DMS 273 treated with DMSO at 0.1 percent for 48 hours (cell line): Measurements from ENCODE around the gene SNAI1.
"Not testable (repeated sequence)": the region's sequence is repeated elsewhere in the genome, so short reads cannot be mapped to it uniquely, and the experiment has no call there.

Experiments used
- DNase-seq: peaks from one replicate; lab custom pipeline; 2025; lab: John Stamatoyannopoulos, UW

SNAI1 gene

DNA sequence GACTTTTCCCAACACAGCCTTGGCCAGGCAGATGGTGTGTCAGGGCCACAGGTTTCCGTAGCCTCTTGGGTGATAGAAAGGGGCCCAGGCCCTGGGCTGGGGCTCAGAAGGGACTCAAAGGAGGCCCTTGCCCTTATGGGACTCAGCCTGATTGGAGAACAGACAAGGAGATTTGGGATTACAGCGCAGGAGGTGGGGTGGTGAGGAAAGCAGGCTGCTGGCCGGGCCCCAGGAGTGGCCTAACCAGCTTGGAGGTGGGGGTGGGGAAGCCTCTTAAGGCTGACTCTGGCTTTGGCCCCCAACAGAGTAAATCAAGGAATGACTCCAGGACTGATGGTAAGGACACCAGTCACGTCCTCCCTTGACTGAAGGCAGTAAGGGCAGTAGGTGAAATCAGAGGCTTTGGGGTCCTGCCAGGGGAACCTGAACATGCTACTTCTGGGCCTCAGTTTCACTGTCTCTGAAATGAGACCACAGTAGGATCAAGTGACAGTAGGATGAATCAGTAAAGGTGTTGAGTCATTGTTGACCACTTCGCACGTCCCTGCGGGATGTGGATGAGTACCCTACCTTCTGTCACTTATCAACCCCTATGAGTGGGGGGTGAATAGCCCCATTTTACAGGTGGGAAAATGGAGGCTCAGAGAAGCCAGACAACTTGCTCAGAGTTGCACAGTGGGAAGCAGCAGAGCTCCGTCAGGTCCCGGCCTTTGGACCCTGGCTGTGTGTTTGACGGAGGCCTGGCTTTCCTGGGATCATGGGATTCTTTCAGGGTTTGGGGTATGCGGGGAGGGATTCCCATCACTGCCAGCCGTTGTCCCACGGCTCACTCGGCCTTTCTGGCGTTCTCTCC is 4.5 kb downstream of the SNAI1 start:
- no peak for DNase-seq

DNA sequence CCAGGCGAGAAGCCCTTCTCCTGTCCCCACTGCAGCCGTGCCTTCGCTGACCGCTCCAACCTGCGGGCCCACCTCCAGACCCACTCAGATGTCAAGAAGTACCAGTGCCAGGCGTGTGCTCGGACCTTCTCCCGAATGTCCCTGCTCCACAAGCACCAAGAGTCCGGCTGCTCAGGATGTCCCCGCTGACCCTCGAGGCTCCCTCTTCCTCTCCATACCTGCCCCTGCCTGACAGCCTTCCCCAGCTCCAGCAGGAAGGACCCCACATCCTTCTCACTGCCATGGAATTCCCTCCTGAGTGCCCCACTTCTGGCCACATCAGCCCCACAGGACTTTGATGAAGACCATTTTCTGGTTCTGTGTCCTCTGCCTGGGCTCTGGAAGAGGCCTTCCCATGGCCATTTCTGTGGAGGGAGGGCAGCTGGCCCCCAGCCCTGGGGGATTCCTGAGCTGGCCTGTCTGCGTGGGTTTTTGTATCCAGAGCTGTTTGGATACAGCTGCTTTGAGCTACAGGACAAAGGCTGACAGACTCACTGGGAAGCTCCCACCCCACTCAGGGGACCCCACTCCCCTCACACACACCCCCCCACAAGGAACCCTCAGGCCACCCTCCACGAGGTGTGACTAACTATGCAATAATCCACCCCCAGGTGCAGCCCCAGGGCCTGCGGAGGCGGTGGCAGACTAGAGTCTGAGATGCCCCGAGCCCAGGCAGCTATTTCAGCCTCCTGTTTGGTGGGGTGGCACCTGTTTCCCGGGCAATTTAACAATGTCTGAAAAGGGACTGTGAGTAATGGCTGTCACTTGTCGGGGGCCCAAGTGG is 5.3 kb downstream of the SNAI1 start:
- DNase-seq = no peak

DNA sequence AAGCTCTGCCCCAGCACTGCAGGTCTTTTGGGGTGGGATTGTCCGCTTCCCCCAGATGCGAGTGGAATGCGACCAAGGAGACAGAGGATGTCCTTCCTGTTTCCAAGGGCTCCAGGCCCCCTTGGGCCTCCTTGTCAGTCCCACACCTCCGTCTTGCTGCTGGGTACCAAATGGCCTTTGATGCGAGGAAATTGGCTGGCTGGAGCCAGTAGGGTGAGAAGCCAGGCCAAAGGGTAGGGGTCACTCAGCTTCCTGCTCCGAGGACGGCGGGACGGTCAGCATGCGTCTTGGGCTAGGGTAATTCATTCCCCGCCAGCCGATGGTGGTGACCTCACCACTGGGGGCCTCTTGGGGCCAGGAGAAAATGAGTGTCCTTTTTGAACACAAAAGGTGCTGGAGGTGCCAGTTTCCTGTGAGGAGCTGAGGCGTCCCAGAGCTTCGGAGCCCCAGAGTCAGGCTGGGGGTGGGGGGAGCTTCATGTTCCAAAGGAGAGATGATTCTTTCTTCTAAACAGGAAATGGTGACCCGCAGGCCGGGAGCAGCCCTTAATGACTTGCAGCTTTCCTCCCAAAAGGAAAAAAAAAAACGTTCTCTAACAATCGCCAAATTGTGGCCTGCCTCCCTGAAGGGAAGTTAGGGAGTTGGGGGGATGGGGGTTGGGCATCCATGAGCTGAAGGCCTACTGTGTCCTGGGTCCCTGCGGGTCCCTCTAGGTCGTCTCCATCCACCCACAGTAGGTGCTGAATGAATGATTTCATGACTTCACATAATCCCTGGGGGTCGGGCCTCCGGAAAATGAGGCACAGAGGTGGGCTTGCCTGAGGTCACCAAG is 6.7 kb downstream of the SNAI1 start:
- no peak for DNase-seq

DNA sequence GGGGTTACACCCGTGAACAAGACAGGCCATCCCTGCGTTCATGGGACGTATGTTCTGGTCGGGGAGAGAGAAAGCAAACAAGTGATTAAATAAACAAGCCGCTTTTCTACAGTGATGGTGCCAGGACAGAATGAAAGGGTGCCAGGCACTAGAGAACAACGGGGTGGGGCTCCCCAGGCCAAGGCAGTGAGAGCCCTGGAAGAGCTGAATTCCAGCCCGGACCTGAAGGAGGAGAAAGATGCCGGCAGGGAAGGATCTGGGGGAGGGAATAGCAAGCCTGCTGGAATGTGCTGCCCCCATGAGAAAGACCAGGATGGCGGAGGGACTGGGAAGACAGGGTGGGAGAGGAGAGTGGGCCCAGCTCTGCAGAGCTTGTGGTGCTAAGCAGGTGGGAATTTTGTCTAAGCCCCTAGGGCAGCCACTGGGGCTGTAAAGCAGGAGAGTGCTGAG is 7.5 kb downstream of the SNAI1 start:
- DNase-seq = no peak

DNA sequence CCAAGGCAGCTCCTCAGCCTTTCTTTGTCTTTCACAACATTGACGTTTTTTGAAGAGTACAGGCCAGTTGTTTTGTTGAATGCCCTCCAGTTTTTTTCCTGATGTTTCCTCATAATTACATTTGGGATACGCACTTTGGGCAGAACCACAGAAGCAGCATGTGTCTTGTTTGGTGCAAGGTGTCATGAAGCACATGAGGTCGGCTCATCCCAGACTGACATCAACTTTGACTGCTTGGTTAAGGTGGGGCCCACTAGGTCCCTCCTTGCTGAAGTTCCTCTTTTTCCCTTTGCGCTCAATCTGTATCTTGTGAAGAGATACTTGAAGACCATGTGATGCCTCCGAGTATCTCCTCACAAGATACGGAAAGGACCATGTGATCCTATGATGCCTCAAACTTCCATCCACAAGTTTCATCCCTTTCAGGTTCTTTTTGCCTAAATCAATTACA is 10.5 kb downstream of the SNAI1 start:
- DNase-seq = no peak

DNA sequence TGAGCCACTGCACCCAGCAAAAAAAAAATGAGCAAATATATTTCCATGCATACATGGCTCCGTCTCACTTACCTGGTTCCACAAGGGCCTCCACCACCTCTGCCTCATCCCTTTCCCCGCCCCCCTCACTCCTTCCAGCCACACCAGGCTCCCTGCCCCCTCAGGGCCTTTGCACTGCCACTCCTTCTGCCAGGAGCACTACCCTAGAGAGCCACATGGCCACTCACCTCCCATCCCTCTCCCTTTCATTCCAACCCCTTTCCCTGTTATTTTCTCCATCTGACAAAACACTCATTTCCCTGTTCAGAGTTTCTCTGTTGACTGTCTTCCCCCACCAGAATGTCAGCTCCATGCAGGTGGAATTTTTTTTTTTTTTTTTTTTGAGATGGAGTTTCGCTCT is 12.8 kb downstream of the SNAI1 start:
- DNase-seq = no peak

DNA sequence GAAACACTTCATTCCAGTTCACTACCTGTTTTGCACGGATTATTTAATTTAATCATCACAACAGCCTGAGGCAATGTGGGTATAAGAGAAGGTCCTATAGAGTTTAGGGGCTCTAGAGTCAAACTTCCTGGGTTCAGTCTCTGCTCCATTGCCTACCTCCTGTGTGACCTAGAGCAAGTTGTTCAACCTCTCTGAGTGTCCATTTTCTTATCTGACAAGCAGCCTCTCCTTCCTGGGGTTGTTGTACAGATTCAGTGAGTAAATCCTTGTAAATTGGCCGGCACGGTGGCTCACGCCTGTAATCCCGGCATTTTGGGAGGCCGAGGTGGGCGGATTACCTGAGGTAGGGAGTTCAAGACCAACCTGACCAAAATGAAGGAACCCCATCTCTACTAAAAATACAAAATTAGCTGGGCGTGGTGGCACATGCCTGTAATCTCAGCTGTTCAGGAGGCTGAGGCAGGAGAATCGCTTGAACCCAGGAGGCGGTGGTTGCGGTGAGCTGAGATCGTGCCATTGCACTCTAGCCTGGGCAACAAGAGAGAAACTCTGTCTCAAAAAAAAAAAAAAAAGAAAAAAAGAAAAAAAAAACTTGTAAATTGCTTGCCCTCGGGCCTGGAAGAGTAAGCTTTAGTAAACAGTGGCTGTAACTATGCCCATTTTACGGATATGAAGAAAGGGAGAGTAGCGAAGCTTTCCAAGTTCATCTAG is 15.9 kb downstream of the SNAI1 start:
- not testable (repeated sequence) for DNase-seq

DNA sequence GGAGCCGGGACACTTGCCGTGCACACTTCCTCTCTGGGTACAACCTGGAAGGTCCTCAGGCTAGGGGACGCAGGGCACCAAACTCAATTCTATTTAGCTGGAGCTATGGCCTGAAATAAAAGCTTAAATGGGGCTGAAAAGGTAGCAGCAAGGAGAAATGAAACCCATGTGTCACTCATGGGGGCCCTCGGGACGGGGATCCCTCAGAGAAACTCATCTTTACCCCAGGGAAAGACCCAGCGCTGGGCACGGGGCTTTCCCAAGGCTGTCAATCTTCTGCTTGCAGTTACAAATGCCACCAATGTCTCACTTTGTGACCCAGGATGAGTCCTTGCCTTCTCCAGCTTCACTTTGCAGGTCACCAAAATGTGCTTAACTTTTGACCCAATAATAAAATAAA is 16.5 kb downstream of the SNAI1 start:
- DNase-seq = no peak

DNA sequence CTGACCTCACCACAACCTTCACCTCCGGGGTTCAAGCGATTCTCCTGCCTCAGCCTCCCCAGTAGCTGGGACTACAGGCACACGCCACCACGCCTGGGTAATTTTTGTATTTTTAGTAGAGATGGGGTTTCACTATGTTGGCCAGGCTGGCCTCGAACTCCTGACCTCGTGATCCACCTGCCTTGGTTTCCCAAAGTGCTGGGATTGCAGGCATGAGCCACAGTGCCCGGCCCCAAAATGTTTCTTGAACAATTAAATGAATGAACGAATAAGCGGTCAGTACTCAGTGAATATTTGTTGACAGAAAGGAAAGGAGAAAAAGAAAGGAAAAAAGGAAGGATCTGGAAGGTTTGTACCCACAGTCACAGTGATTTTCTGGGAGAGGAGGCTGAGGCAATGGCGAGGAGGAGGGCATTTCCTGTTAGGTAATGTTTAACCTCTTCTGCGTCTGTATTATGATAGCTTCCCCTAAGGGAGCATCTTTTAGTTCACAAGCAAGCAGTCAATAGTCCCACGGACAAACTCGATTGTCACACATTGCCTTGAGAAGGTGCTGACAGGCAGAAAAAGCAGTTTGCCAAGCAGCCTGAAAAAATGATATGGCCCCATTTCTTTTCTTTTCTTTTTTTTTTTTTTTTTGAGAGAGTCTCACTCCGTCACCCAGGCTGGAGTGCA is 17.9 kb downstream of the SNAI1 start:
- DNase-seq = not testable (repeated sequence)

DNA sequence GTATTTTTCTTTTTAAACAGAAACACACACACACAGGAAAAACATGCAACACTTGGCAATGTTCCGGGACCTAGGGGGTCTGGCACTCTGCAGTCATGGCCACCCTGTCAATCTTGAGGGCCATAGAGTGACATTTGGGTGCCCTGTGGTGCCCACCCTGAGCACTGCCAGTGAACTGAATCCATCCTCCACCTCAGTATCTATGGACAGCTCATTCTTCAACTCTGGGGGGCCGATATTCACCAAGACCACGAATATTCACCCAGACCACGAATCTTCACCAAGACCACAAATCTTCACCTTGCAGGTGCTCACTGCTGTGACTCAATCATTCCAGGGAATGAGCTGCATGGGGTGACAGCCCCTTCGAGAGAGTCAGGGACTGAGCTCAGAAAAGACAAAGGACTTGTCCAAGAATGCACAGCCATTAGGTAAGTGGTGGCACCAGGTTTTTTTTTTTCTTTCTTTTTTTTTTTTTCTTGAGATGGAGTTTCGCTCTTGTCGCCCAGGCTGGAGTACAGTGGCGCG is 19.1 kb downstream of the SNAI1 start:
- DNase-seq = no peak

DNA sequence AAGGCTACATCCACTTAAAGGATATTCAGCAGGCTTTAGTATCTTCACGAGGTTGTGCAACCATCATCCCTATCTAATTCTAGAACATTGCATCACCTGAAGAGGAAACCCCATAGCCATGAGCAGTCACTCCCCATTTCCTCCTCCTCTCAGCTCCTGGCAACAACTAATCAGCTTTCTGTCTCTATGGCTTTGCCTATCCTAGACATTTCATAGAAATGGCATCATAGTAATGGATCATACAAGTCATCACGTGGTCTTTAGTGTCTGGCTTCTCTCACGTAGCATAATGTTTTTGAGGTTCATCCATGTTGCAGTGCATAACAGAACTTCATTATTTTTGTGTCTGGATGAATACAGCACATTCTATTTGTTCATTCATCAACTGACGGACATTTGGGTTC is 20.5 kb downstream of the SNAI1 start:
- DNase-seq = no peak

DNA sequence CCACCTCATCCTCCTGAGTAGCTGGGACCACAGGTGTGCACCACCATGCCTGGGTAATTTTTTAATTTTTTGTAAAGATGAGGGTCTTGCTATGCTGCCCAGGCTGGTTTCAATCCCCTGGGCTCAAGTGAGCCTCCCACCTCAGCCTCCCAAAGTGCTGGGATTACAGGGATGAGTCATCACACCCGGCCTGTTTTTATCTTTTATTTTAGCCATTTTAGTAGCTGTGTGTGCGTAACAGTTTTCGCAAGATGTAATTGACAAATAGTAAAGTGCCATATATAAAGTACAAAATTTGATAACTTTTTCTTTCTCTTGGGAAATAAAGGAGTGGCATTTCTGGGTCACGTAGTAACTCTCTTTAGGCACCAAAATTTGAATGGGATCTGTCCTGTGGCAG is 21.4 kb downstream of the SNAI1 start:
- DNase-seq = no peak

DNA sequence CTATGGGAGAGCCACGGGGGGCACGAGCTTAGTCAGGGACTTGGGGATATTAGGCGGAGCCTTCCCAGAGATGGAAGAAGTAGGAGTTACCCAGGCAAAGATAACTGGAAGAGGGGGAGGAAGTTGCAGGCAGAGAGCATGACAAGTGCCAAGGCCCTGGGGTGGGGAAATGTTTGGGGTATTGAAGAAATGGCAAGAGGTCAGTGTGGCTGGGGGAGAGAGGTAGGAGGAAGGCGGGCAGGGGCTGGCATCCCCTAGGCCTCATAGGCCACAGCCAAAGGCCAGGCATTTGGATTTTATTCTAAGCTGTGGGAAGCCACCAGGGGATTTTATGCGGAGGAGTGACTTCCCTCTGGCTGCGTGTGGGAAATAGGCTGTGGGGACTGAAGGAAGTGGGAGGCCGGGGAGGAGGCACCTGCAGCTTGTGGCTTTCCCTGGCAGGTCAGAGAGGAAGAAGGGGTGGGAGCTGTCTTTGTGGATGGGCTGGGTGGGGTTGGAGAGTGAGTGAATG is 22.7 kb downstream of the SNAI1 start:
- no peak for DNase-seq

DNA sequence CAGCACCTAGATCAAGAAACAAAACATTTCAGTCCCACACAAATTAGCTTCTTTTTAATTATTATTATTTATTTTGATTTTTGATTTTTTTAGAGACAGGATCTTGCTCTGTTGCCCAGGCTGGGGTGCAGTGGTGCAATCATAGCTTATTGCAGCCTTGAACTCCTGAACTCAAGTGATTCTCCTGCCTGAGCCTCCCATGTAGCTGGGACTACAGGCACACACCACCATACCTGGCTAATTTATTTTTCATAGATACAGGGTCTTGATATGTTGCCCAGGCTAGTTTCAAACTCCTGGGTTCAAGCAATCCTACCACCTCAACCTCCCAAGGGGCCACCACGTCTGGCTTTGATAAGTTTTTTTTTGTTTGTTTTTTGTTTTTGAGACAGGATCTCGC is 24.6 kb downstream of the SNAI1 start:
- no peak for DNase-seq

DNA sequence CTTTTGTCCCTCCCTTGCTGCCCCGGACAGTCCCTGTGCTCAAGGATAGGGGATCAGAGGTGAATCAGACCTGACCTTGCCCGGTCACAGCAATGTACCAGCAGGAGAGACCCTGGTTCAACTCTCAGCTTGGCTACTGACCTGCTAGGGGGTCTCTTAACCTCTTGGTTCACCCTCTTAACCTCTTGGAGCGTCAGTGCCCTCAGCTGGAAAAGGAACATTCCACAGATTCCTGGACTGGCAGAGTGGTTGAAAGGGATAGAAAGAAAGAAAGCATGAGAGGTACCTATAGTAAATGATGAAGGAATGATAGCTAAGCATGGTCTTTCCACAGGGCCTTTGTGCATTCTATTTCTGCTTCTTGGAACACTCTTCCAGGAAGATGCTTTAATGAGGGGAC is 25.2 kb downstream of the SNAI1 start:
- no peak for DNase-seq

DNA sequence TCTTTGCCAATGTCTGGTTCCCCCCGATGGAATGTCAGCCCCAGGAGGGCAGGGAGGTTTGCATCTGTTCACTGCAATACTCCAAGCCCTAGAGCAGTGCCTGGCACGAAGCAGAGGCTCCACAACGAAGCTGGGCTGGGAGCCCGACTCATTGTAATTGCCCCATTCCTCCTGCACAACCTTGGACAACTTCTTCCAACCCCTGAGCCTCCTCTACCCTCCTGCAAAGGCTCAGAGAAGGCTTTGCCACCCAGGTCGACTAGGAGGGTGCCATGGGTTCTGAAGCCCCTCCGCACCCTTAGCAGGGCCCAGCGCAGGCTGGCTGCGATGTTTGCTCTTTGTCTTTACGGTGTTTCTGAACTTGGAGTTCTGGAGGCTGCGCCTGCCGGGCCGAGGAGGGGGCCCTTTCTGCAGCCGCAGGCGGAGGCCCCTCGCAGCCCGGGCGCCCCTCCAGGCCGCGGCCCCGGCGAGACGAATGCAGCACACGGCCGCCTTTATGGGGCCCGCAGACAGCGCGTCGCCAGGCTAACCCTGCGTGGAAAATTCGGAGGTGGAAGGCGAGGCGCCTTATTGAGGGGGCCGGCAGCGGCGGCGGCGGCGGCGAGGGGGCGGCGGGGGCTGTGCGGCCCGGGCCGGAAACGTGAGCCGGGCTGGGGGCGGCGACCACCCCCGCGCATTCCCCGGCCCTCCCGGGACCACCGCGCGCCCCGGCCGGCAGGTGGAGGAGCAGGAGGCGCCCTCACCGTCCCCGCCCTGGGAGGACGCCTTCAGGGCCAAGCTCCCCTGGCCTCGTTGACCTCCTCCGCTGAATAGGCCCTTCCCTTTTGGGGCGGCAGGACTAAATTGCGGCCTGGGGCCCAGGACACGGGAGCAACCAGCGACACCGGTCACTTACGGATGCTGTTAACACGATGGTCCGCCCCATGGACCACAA is 27.0 kb downstream of the SNAI1 start:
- DNase-seq = no peak

DNA sequence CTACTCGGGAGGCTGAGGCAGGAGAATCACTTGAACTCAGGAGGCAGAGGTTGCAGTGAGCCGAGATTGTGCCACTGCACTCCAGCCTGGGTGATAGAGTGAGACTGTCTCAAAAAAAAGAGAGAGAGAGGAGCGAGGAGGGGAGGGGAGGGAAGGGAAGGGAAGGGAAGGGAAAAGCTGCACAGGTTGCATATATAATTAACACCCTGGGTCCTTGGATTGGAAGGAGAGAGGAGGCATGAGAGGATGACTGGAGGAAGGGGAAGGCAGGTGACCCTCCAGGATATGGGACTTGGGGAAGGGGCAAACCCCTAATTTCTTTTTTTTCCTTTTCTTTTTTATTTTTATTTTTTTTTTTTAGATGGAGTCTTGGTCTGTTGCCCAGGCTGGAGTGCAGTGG is 28.8 kb downstream of the SNAI1 start:
- DNase-seq = not testable (repeated sequence)

DNA sequence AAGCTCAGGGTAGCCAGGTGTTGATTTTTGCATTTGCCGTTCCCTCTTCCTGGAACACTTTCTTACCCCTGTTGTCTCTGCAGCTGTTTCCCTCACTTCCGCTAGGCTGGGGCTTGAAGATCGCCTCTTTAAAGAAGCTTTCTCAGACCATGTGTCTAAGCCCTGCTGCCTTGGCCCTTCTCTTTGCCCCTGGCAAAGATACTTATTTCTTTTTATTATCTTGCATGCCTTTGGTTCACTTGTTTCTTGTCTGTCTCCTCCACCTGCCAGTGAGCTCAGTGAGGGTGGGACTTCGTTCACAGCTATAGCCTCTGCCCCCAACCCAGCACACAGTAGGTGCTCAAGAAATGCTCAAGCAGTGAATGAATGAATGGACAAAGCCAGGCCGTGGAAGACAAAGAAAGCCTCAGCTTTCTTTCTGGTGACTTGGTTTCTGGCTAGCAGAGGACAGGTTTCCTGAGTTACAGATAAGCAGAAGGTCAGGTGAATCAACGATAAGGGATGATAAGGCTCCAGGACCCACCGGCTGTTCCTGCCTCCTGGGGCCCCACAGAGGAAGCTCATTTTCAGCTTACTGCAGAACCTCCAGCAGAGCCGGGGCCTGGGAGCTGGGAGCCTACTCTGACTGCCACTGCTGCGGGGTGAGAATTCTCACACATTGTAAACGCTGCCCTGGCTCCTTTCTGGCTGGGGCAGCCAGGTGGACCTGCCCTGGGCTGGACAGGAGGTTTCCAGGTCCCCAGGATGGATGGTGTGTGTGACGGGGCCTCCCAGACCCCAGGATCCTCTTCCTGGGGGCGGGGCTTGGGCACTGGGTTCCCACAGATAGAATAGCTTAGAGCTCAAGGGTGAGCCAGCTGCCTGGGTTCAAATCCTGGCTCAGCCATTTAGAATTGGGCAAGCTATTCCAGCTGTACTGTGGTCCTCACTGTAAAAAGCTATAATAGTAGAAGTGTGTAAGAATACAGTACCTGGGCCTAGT is 29.8 kb downstream of the SNAI1 start:
- peak; percentile 19 for DNase-seq
